HG03139 (cell line): ENCODE measurements around the gene LARP6.
"Not testable (repeated sequence)": the region's sequence is repeated elsewhere in the genome, so short reads cannot be mapped to it uniquely, and the experiment has no call there.

Source experiments
- ATAC-seq: cut with Tn5 transposase; IDR thresholded peaks from one replicate; pipeline ENCODE4 v1.9.1; 2021; ENCODE audit not compliant: unreplicated experiment

The LARP6 gene

DNA sequence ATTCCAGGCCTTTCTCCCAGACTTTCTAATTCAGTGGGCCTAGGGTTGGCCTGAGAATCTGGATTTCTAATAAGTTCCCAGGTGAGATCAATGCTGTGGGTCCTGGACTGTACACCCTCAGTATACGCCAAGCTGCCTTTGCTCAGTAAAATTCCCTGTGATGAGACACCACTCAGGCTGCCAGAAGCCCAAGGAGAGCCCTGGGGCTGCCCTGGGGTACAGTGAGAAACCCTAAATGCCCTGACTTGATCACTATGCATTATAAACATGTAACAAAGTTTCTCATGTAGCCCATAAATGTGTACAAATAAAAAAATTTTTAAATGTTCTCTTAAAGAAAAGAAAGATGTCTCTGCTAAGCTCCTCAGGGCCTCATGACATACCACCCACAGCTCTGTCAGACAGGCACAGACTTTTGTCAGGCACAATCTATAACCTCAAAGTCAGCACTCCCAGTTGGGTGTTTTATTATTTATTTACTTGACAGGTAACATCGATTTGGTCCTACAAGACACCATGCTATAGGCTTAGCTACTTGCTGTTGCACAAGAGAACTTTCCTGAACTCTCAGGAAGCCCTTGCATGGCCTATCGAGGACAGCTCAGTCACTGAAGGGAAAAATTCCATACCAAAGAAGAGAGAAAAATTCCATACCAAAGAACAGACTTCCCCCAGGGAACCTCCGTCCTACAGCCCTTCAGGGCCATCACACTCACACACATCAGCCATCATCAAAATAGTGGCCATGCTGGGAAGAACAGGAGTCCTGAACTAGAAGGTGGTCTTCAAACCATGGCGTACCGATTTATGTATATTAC is 22.7 kb downstream of the LARP6 start:
- ATAC-seq = no peak

DNA sequence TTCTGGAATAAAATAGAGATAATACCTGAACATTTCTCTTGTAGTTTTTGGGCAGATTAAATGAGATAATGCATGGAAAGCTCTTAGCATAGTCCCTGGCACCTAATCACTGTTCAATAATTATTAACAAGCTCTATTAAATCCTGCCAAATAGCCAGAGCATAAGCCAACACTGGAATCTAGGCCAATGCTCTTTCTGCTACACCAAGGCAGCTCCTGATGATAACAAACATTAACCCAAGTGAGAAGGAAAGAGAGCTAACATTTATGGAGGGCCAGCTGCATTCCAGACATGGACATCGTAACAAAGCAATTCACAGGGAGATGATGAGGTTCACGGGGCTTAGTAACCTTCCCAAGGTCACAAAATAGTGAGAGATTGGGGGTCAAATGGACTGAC is 23.3 kb downstream of the LARP6 start:
- no peak for ATAC-seq

GRCh38 chr15:70829371-70830166 is 24.4 kb downstream of the LARP6 start:
- ATAC-seq = no peak

DNA sequence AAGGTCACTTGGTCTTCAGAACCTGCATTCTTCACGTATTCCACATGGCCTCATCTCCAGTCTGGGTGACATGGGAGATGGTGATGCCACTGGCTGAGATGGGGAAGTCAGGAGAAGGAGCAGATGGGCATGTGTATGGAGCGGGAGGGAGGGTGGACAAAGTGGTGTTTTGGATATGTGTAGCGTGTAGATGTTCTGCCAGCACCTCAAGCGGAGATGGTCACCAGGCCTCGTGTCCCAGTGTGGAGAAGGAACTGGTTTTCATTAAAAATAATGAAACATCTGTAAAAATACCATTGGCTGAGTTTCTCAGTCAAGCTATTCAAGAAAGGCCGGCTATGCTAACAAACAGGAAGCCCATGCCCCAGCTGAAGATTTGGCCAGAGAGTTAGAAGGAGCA is 26.2 kb downstream of the LARP6 start:
- no peak for ATAC-seq

DNA sequence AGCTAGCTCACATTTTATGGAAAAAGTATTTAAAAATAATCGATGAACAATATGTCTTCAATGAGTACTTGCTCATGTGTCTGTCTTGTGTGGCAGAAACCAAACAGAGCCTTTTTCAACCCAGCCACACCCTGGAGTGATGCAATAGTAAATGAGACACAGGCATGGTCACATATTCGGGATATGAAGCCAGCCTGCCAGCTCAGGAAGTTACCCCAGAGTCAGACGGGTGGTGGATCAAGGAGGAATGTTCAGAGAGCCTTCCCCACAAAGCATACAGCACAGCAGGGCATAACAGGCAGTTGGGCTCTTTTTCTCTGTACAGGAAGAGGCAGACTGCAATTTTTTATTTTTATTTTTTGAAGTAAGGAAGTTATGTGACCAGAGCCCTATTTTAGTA is 27.3 kb downstream of the LARP6 start:
- ATAC-seq = no peak

GRCh38 chr15:70825841-70826240 is 28.1 kb downstream of the LARP6 start:
- ATAC-seq = no peak

DNA sequence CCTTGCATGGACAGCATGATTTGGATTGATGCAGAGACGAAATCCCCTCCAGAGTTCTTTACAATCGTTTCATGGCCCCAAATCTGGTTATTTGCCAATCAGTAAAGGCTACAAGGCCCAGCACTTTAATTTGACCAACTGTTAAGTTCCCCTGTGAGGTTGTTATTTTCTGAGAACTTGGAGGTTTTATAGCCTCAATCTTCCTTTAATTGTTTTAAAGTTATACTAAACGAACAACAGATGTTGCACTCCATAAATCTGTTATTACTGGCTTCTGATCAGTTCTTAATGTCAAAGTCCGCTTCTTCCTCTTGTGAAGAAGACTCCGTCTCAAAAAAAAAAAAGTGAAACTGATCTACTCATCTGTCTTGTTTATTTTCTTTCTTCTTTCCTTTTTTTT is 30.8 kb downstream of the LARP6 start:
- ATAC-seq = no peak

- no peak for ATAC-seq
Measured at GRCh38 chr15:70820214-70820613, 33.7 kb downstream of the LARP6 start.

GRCh38 chr15:70818580-70818979 is 35.4 kb downstream of the LARP6 start:
- no peak for ATAC-seq

DNA sequence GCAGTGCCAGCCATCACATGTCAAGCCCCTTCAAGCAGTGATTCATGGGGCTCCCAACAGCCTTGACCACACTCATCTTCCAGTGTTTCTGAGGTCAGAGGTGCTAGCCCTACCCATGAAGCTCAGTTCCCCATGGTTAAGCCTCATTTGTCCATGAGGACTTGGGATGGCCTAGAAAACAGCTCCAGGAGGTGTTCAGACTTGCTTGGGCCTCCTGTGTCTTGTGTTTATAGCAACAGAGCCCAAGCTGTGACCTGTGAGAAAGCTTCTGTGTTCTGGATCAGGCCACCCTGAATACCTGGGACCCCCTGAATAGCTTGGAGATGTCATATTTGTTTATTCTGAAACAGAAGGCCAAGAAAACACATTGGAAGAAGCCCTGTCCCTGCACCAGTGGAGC is 36.7 kb downstream of the LARP6 start:
- no peak for ATAC-seq

GRCh38 chr15:70815604-70816003 is 38.4 kb downstream of the LARP6 start:
- ATAC-seq = no peak

DNA sequence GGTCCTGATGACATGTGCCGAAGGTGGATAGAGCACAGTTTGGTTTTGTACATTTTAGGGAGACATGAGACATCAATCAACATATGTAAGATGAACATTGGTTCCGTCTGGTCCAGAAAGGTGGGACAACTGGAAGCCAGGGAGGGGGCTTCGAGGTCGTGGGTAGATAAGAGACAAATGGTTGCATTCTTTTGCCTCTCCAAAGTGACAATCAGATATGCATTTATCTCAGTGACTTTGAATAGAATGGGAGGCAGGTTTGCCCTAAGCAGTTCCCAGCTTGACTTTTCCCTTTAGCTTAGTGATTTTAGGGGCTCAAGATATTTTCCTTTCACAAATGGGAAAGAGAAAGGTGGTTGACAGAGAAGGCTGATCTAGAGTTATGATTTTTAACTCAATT is 38.9 kb downstream of the LARP6 start:
- not testable (repeated sequence) for ATAC-seq

- no peak for ATAC-seq
Measured at GRCh38 chr15:70812827-70813364, 41.1 kb downstream of the LARP6 start.

- ATAC-seq = no peak
Measured at GRCh38 chr15:70810916-70811578, 42.9 kb downstream of the LARP6 start.

DNA sequence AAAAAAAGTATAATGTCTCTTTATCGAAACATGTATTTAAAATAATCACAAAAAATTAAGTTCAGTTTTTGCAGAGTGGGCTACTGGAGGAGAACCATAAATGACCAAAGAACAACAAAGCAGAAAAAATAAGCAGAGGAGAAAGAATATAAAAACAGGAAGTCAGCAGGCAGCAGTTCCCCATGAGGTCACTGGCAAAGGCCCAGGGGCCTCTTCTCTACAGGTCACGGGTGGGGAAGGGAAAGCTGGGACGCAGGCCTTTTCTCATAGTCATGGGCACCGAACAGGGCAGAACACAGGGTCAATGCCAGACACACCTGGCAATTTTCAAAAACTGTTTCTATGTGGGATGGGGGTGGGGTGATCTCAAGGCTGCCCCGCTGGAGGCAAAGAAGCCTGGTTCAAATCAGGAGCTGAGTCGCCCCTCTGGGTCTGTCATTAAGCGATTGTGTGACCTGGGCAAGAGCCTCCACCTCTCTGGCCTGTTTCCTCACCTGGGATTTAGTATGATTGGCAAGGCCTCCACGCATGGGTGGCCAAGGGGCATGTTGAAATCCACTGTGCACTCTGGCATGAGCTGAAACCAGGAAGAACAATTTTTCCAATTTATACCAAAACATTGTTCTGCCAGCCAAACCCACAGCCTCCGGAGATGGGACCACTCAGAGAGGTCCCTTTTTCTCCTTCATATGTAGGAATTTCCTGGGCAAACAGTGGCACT is 46.8 kb downstream of the LARP6 start:
- ATAC-seq = no peak

DNA sequence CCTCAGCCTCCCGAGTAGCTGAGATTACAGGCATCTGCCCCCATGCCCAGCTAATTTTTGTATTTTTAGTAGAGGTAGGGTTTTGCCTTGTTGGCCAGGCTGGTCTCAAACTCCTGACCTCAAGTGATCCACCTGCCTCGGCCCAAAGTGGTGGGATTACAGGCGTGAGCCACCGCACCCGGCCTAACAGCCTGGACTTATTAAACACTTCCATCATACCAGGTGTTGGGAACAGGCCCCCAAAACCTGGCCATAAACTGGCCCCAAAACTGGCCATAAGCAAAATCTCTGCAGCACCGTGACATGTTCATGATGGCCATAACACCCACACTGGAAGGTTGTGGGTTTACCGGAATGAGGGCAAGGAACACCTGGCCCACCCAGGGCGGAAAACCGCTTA is 49.6 kb downstream of the LARP6 start:
- ATAC-seq = not testable (repeated sequence)

- ATAC-seq = no peak
Measured at GRCh38 chr15:70802629-70803028, 51.3 kb downstream of the LARP6 start.

GRCh38 chr15:70801109-70801508 is 52.8 kb downstream of the LARP6 start:
- ATAC-seq = no peak

DNA sequence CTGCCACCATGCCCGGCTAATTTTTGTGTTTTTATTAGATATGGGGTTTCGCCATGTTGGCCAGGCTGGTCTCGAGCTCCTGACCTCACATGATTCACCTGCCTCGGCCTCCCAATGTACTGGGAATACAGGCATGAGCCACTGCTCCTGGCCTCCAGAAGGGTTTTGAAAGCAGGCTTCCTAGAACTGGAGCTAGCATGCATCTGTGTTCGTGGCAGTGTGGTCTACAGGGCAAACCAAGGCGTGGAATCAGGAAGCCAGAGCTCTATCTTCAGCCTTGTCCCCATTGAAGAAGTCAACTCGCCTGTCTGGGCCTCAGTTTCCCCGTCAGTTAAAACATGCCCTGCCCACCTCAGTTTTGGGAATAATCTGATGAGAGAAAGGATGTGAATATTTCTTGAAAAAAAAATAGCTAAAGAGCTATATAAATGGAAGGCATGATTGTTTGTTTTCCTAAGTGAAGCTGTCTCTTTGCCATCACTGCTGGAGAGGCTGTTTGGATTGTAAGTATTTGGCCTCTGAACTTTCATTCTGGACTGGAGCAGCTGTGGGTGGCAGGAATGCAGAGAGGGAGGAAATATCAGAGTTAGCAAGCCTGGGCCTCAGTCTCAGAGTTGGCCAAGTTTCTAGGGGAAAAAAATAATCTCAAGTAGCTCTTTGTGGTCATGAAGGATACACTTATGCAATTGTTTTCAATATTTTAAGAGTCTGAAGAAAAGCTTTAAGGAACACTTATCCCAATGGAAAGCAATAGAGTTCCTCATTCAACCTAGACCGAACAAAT is 54.1 kb downstream of the LARP6 start:
- ATAC-seq = no peak

- no peak for ATAC-seq
Measured at GRCh38 chr15:70797464-70797863, 56.5 kb downstream of the LARP6 start.
